KMS-11 (cell line): ENCODE measurements around the gene POGZ.

Source experiments
- H2AFZ ChIP-seq: fragments of 200-600 bp; sonication (generic); 2 replicates; pipeline ENCODE4 v1.6.1; 2016; ENCODE audit warnings: antibody characterized with exemption, mixed run types, low read depth
- H3K27ac ChIP-seq: fragments of 200-600 bp; sonication (generic); 2 replicates; pipeline ENCODE4 v1.6.1; 2016; ENCODE audit warnings: mild to moderate bottlenecking, mixed run types
- H3K27me3 ChIP-seq: fragments of 200-600 bp; sonication (generic); 2 replicates; pipeline ENCODE4 v1.6.1; 2017; ENCODE audit warnings: mild to moderate bottlenecking, low read depth, mixed run types, moderate library complexity; ENCODE audit not compliant: insufficient read depth
- H3K36me3 ChIP-seq: fragments of 200-600 bp; sonication (generic); 2 replicates; pipeline ENCODE4 v1.6.1; 2017; ENCODE audit warnings: mild to moderate bottlenecking, mixed run types; ENCODE audit not compliant: insufficient read depth
- H3K4me1 ChIP-seq: fragments of 200-600 bp; sonication (generic); 2 replicates; pipeline ENCODE4 v1.6.1; 2016; ENCODE audit warnings: mild to moderate bottlenecking, low read depth, mixed run types; ENCODE audit not compliant: poor library complexity, severe bottlenecking
- H3K4me2 ChIP-seq: fragments of 200-600 bp; sonication (generic); 2 replicates; pipeline ENCODE4 v1.7.0; 2016; ENCODE audit warnings: mild to moderate bottlenecking, mixed run types
- H3K4me3 ChIP-seq: fragments of 200-600 bp; sonication (generic); IDR thresholded peaks from 2 replicates; pipeline ENCODE4 v1.6.1; 2017; ENCODE audit warnings: low read depth, low read length, mixed read lengths; ENCODE audit not compliant: insufficient read depth
- H3K79me2 ChIP-seq: fragments of 200-600 bp; sonication (generic); 2 replicates; pipeline ENCODE4 v1.6.1; 2016; ENCODE audit warnings: low read depth, mixed run types; ENCODE audit not compliant: insufficient read depth
- H3K9ac ChIP-seq: fragments of 200-600 bp; sonication (generic); 2 replicates; pipeline ENCODE4 v1.6.1; 2016; ENCODE audit warnings: mild to moderate bottlenecking, mixed run types
- H4K20me1 ChIP-seq: fragments of 200-600 bp; sonication (generic); 2 replicates; pipeline ENCODE4 v1.6.1; 2016; ENCODE audit warnings: mild to moderate bottlenecking, mixed run types; ENCODE audit not compliant: insufficient read depth
- CTCF ChIP-seq: fragments of 200-600 bp; sonication (generic); conservative IDR thresholded peaks from 2 replicates; pipeline ENCODE4 v1.6.1; 2017; ENCODE audit warnings: low read depth, mild to moderate bottlenecking, antibody characterized with exemption, low read length, moderate library complexity, mixed read lengths

The POGZ gene

DNA sequence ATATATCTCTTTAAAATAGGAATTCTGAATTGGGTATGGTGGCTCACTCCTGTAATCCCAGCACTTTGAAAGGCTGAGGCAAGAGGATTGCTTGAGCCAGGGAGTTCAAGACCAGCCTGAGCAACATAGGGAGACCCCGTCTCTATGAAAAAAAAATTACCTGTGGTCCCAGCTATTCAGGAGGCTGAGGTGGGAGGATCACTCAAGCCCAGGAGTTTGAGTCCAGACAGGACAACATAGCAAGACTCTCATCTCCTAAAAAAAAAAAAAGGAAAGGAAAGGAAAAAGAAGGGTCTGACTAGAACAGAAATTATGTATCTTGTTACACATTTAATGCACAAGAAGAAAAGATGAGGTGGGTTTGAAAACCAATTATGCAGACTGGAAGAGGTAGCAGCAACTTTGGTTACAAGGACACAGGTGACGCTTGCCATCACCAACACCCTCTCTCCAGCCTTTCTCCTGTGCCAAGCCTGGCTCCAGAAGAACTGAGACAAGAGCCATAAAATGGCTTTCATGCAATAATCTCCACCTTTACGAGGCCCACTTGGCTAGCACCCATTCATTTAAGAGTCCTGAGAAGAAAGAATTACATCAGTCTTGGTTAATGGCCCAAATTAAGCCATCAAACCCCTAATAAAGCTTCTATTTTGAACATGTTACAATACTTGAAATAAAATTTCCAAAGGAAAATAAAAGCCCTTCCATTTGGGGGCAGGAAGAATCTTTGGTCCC is 82.0 kb downstream of the POGZ start:
- Histone ChIP-seq H3K79me2 (no peaks in the 10 kb centered on the region), H3K9ac (no peak overlapping the region), H3K27me3 (no peaks in the 10 kb centered on the region), H2AFZ (no peak overlapping the region), H3K27ac (no peak overlapping the region), H3K36me3 (no peaks in the 10 kb centered on the region), H3K4me2 (no peak overlapping the region), H3K4me1 (no peaks in the 10 kb centered on the region), H4K20me1 (no peaks in the 10 kb centered on the region), H3K4me3 (no peak overlapping the region)
- TF ChIP-seq CTCF = no peak

GRCh38 chr1:151373196-151373595 is 86.1 kb downstream of the POGZ start:
- H3K9ac ChIP-seq = no peak overlapping the region
- no peaks in the 10 kb centered on the region for H3K4me1 ChIP-seq
- no peaks in the 10 kb centered on the region for H3K27me3 ChIP-seq
- H4K20me1 ChIP-seq = no peaks in the 10 kb centered on the region
- no peaks in the 10 kb centered on the region for H3K36me3 ChIP-seq
- no peak overlapping the region for H3K4me2 ChIP-seq
- H3K4me3 ChIP-seq = no peak overlapping the region
- no peak overlapping the region for H3K27ac ChIP-seq
- no peak overlapping the region for H2AFZ ChIP-seq
- H3K79me2 ChIP-seq = no peaks in the 10 kb centered on the region
- TF ChIP-seq CTCF = no peak

DNA sequence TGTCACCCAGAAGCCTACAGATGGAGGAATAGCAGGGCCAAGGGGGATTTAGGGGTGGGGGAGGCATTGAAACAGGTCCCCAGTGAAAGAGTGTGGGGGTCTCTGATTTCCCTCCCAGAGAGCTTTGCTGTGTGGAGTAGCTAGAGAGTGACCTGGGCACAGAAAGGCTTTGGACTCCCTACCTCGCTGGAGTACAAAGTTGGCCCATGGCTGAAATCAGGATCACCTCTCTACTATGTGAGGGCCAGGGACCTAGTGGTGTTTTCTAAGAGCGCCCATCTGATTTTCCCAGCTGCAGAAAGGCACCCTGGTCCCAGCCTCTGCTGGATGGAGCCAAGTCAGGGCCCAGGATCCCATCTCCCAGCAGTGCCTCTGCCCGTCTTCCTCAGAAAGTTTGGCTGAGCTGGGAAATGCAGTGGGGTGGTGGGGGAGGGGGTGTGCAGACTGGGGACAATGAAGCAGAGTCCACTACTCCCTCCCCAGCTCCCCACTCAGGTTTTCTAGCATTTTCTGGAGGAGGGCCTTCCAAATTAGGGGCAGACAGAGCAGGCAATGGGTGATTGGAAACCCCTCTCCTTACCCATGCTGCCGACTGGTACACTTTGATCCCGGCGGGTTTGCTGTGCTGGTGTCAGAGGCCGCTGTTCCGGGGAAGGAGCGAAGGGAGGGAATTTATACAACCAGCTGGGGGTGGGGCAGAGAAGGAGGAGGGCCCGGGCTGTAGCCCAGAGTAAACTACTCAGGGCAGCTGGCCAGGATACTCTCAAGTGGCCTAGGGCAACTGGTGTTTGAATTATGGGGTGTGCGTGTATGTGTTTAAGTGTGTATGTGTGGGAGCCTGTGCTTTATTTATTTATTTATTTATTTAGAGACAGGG is 87.0 kb downstream of the POGZ start, which contains the start of gene SELENBP1:
SELENBP1 (minus strand) TSS at position 648 of the 877 bp plus-strand sequence; CDS start at position 584, 64 bp downstream.
- H3K36me3 ChIP-seq = no peaks in the 10 kb centered on the region
- H3K4me2 ChIP-seq = no peak within 1 kb of the TSS
- no peaks in the 10 kb centered on the region for H4K20me1 ChIP-seq
- no peak for TF ChIP-seq CTCF
- H3K79me2 ChIP-seq = no peaks in the 10 kb centered on the region
- no peak within 1 kb of the TSS for H3K27ac ChIP-seq
- no peaks in the 10 kb centered on the region for H3K4me1 ChIP-seq
- no peak within 1 kb of the TSS for H3K9ac ChIP-seq
- H3K27me3 ChIP-seq = no peaks in the 10 kb centered on the region
- H2AFZ ChIP-seq = no peak within 1 kb of the TSS
- no peak within 1 kb of the TSS for H3K4me3 ChIP-seq

DNA sequence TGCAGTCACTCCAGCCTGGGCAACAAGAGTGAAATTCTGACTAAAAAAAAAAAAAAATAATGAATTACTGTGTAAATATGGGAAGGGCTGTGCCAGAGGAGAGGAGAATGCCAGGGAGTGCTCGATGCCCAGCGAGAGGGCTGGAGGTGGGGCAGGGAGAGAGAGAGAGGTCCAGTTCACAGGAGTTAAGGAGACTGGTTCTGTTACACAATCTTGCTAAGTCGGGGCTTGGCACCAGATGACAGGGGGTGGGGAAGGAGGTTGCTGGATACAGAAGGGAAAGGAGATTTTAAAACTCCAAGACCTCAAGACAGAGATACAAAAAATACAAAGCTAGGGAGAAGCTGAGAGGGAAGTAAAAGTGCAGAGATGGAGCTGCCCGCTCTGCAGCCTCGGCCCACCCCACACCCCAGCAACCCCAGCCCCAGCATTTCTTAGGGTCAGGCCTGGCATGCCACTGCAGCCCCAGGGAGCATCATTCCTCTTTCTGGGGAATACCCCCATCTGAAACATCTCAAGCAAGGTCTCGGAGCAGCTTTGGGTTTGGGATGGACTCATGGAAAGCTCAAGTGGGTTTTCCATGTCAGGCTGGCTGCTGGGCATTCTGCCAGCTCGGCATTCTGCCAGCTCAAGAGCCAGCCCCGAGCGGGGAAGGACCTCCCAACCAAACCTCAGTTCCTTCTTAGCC is 87.8 kb downstream of the POGZ start:
- Histone ChIP-seq H3K4me2 (no peak overlapping the region), H4K20me1 (no peaks in the 10 kb centered on the region), H3K27ac (no peak overlapping the region), H3K36me3 (no peaks in the 10 kb centered on the region), H3K79me2 (no peaks in the 10 kb centered on the region), H3K27me3 (no peaks in the 10 kb centered on the region), H3K4me3 (no peak overlapping the region), H3K4me1 (no peaks in the 10 kb centered on the region), H3K9ac (no peak overlapping the region), H2AFZ (no peak overlapping the region)
- TF ChIP-seq CTCF = no peak
